Aorta (tissue), 5 donors: Measurements from ENCODE around the gene TNS4. TPM values are rescaled to one million over a fixed set of nuclear protein-coding genes. Genes with fewer than 3 reads are reported as not detected.
A peak's percentile ranks its signal among the peaks of the same experiment; 100 is the strongest.

Experiments used
- ATAC-seq: fragments of 200-7000 bp; cut with Tn5 transposase; one replicate; pipeline ENCODE4 v1.9.1; 2022; ENCODE audit warnings: moderate library complexity; ENCODE audit not compliant: low FRiP score
- DNase-seq, 2 donors: peaks; one replicate each; pipeline ENCODE4 v3.0.0-alpha.2; 2020
- H3K27ac ChIP-seq, 2 donors: one replicate each; pipeline ENCODE4 v1.5.1; 2013; ENCODE audit warnings: low read length in 2 of 2, mild to moderate bottlenecking in 2 of 2, moderate library complexity in 2 of 2, control low read depth in 1 of 2, inconsistent platforms in 1 of 2, low read depth in 1 of 2
- H3K27me3 ChIP-seq, 2 donors: one replicate each; pipeline ENCODE4 v1.6.1; 2013; ENCODE audit warnings: control low read depth in 1 of 2, low read length in 1 of 2, mild to moderate bottlenecking in 1 of 2, moderate library complexity in 1 of 2; ENCODE audit not compliant: insufficient read depth in 2 of 2, control insufficient read depth in 1 of 2
- H3K36me3 ChIP-seq, 2 donors: one replicate each; pipeline ENCODE4 v1.6.1; 2013; ENCODE audit warnings: control low read depth in 1 of 2, low read length in 1 of 2, mild to moderate bottlenecking in 1 of 2; ENCODE audit not compliant: insufficient read depth in 2 of 2, control insufficient read depth in 1 of 2
- H3K4me1 ChIP-seq, 2 donors: one replicate each; pipeline ENCODE4 v1.6.1; 2013; ENCODE audit warnings: low read length in 2 of 2, control low read depth in 1 of 2, mild to moderate bottlenecking in 1 of 2, moderate library complexity in 1 of 2; ENCODE audit not compliant: insufficient read depth in 2 of 2, control insufficient read depth in 1 of 2
- H3K4me3 ChIP-seq, 2 donors: one replicate each; pipeline ENCODE4 v1.5.1; 2013; ENCODE audit warnings: low read length in 2 of 2, control low read depth in 1 of 2, mild to moderate bottlenecking in 1 of 2
- H3K9me3 ChIP-seq: one replicate; pipeline ENCODE4 v1.6.1; 2013; ENCODE audit warnings: mild to moderate bottlenecking, low read length; ENCODE audit not compliant: control insufficient read depth
- WGBS, 2 donors: extraction: QIAGEN DNeasy Blood & Tissue Kit; methylation state at CpG; one replicate each; pipeline ENCODE4 v1.1.7; 2013; 5-methylcytosine and 5-hydroxymethylcytosine counted together
- intact Hi-C, 2 donors: fragments of 100-400 bp; cut with DNase I; formaldehyde crosslinking; loops; one replicate each; pipeline versions ENCODE4 v1.14.2 to v1.15.0; 2022
- polyA plus RNA-seq, 2 donors: library from polyadenylated mRNA; stranded (reverse); fragments of 200-250 nt; gene quantifications; one replicate each; pipeline ENCODE4 v1.2.3, GENCODE V29; 2013
- total RNA-seq, 2 donors: library from RNA; stranded (reverse); fragmentation: NEBNext Ultra II Directional; extraction: Animal tissue kit (Norgen Biotek cat#: 25700); gene quantifications; one replicate each; pipeline ENCODE4 v1.2.1, GENCODE V29; 2021
- donor health status: healthy with polysubstance abuse.
- donor health status: Bipolar disorder and iron deficiency.
- donor health status: DM: no; HTN: no; CAD: no.
- donor health status: DM: no; HTN: no; CAD: no.
- donor health status: DM: yes; HTN: yes; CAD: no.

Gene TNS4
- total and polyA plus RNA-seq, 4 donors: 0.05 to 0.39 TPM; not detected in 2

- no peak overlapping the region for H3K4me3 ChIP-seq
- ATAC-seq: no peak
- DNase-seq: no peak
- H3K36me3 ChIP-seq: no peaks in the 10 kb centered on the region
- H3K4me1 ChIP-seq: no peaks in the 10 kb centered on the region
- H3K27me3 ChIP-seq: no peaks in the 10 kb centered on the region
- H3K27ac ChIP-seq: no peak overlapping the region
- WGBS, 2 donors: 78 to 81% methylated on average over 9 of the region's 9 CpGs
- intact Hi-C loops: no loop called here
- no peaks in the 10 kb centered on the region for H3K9me3 ChIP-seq
Measured at GRCh38 chr17:40460968-40461731, 40.3 kb downstream of the TNS4 start.

- Histone ChIP-seq H3K36me3 (no peaks in the 10 kb centered on the region), H3K9me3 (no peaks in the 10 kb centered on the region), H3K27ac (no peak overlapping the region), H3K4me3 (no peak overlapping the region), H3K4me1 (no peaks in the 10 kb centered on the region), H3K27me3 (no peaks in the 10 kb centered on the region)
- ATAC-seq (no peak), DNase-seq (no peak)
- intact Hi-C loops: no loop called here
- 90 to 91% methylated on average over 3 of the region's 3 CpGs for WGBS, 2 donors
Measured at GRCh38 chr17:40460604-40460967, 40.8 kb downstream of the TNS4 start.

- Histone ChIP-seq H3K9me3 (no peaks in the 10 kb centered on the region), H3K36me3 (no peaks in the 10 kb centered on the region), H3K27ac (no peak overlapping the region), H3K27me3 (no peaks in the 10 kb centered on the region), H3K4me1 (no peaks in the 10 kb centered on the region), H3K4me3 (no peak overlapping the region)
- ATAC-seq (no peak), DNase-seq (no peak)
- whole genome bisulfite sequencing, 2 donors: 80 to 86% methylated on average over 8 of the region's 8 CpGs
- intact Hi-C loops: no loop called here
Measured at GRCh38 chr17:40459636-40460603, 41.5 kb downstream of the TNS4 start.

- intact Hi-C loops: no loop called here
- H3K4me3 ChIP-seq: no peak overlapping the region
- H3K27me3 ChIP-seq: no peaks in the 10 kb centered on the region
- H3K36me3 ChIP-seq: no peaks in the 10 kb centered on the region
- no peak overlapping the region for H3K27ac ChIP-seq
- WGBS, 2 donors: 87 to 88% methylated on average over 12 of the region's 12 CpGs
- no peaks in the 10 kb centered on the region for H3K9me3 ChIP-seq
- ATAC-seq (no peak), DNase-seq (no peak)
- no peaks in the 10 kb centered on the region for H3K4me1 ChIP-seq
Measured at GRCh38 chr17:40458851-40459482, 42.5 kb downstream of the TNS4 start.

GRCh38 chr17:40457964-40458791 is 43.2 kb downstream of the TNS4 start:
- Histone ChIP-seq H3K9me3 (no peaks in the 10 kb centered on the region), H3K27ac (no peak overlapping the region), H3K4me3 (no peak overlapping the region), H3K27me3 (no peaks in the 10 kb centered on the region), H3K36me3 (no peaks in the 10 kb centered on the region), H3K4me1 (no peaks in the 10 kb centered on the region)
- no peak for ATAC-seq
- WGBS, 2 donors: 21 to 22% methylated on average over 16 of the region's 16 CpGs
- DNase-seq: no peak
- intact Hi-C loops: no loop called here

- Histone ChIP-seq H3K4me1 (no peaks in the 10 kb centered on the region), H3K27me3 (no peaks in the 10 kb centered on the region), H3K9me3 (no peaks in the 10 kb centered on the region), H3K36me3 (no peaks in the 10 kb centered on the region), H3K4me3 (no peak overlapping the region), H3K27ac (peak overlapping the region in 1 of 2 donors; percentile 65)
- ATAC-seq: no peak
- 91 to 98% methylated on average over 3 of the region's 3 CpGs for WGBS, 2 donors
- DNase-seq: no peak
- intact Hi-C loops: no loop called here
Measured at GRCh38 chr17:40457369-40457768, 44.1 kb downstream of the TNS4 start.

- DNase-seq (no peak), ATAC-seq (no peak)
- no peaks in the 10 kb centered on the region for H3K36me3 ChIP-seq
- no peaks in the 10 kb centered on the region for H3K9me3 ChIP-seq
- H3K4me3 ChIP-seq: no peak overlapping the region
- WGBS, 2 donors: 10 to 13% methylated on average over 16 of the region's 16 CpGs
- intact Hi-C loops: no loop called here
- H3K27ac ChIP-seq: peak overlapping the region in 1 of 2 donors; percentile 65
- no peaks in the 10 kb centered on the region for H3K27me3 ChIP-seq
- H3K4me1 ChIP-seq: peaks cover 0 to 2% of the 10 kb centered on the region in 2 donors
Measured at GRCh38 chr17:40456396-40456951, 44.9 kb downstream of the TNS4 start.

- Histone ChIP-seq H3K36me3 (no peaks in the 10 kb centered on the region), H3K9me3 (no peaks in the 10 kb centered on the region), H3K27me3 (no peaks in the 10 kb centered on the region), H3K4me1 (peaks cover 0 to 2% of the 10 kb centered on the region in 2 donors), H3K4me3 (no peak overlapping the region), H3K27ac (no peak overlapping the region)
- no peak for DNase-seq
- intact Hi-C loops: no loop called here
- ATAC-seq: no peak
- 85 to 89% methylated on average over 2 of the region's 2 CpGs for WGBS, 2 donors
Measured at GRCh38 chr17:40454613-40454995, 46.8 kb downstream of the TNS4 start.
